ENCODE data around the gene UPF1.
"Not testable (repeated sequence)": the region's sequence is repeated elsewhere in the genome, so short reads cannot be mapped to it uniquely, and the experiment has no call there.

Gene UPF1

GRCh38 chr19:18800079-18800478 lies 31.7 kb upstream of the UPF1 start:
- DNase-seq, result no peak

GRCh38 chr19:18800636-18801035 lies 31.1 kb upstream of the UPF1 start:
- DNase-seq, result no peak

DNA sequence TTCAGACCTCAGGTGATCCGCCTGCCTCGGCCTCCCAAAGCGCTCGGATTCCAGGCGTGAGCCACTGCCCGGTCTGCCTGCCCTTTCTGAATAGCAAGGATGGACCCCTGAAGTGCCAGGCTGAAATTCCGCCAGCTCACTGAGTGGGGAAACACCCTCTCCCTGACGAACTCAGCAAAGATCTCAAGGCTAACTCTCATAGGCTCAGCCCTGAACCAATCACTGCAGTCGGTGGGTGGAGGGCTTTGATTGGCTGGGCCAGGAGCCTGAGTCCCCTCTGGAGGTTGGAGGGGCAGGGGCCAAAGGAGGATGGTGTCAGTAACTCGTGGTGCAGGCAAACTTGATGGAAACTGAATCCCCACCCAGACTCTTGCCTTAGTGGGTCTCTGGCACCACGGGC lies 29.4 kb upstream of the UPF1 start:
- no peak for DNase-seq

DNA sequence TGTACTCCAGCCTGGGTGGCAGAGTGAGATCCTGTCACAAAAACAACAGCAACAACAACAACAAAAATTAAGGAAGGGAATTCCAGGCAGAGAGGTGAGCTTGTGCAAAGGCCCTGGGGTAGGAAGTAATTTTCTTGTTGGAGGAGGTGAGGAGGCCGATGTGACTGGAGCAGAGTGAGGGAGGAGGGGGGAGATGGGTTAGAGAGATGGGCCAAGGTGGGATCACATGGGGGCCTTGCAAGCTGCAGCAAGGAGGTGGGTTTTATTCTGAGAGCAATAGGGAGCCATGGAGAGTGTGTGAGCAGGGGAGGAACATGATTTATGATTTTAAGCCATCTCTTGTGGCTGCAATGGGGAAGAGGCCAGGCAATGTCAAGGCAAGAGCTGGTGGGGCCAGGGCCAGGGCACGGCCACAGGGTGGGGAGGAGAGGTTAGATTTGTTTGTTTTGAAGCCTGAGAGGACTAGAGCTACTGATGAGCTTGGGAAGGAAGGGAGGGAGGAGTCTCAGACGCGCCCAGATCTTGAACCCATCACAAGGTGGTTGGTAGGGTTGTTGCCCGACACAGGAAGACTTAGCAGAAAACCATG lies 28.1 kb upstream of the UPF1 start:
- DNase-seq, result no peak

DNA sequence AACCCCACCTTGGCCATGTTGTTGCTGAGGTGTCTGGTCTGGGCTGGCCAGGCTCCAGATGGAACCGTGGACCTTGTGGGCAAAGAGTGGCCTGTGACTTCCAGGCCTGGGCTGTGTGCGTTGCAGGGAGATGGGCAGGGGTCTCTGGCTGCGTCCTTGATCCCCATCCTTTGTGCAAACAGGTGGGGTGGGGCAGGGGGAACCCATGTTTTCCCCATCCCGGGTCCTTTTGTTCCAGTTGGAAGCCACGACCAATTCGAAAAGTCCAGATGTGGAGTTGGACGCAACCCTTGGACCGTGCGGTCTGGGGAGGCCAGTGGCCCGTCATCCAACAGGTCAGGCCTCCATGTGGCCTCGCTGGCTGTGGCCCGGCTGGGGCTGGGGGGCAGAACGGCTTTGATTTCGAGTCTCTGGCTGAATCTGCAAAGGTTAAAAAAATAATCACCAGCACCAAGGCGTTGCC lies 27.6 kb upstream of the UPF1 start:
- no peak for DNase-seq

- DNase-seq, result no peak
These were observed 27.1 kb upstream of the UPF1 start for GRCh38 chr19:18804643-18805042.

GRCh38 chr19:18807861-18808331 lies 23.9 kb upstream of the UPF1 start:
- no peak for DNase-seq

DNA sequence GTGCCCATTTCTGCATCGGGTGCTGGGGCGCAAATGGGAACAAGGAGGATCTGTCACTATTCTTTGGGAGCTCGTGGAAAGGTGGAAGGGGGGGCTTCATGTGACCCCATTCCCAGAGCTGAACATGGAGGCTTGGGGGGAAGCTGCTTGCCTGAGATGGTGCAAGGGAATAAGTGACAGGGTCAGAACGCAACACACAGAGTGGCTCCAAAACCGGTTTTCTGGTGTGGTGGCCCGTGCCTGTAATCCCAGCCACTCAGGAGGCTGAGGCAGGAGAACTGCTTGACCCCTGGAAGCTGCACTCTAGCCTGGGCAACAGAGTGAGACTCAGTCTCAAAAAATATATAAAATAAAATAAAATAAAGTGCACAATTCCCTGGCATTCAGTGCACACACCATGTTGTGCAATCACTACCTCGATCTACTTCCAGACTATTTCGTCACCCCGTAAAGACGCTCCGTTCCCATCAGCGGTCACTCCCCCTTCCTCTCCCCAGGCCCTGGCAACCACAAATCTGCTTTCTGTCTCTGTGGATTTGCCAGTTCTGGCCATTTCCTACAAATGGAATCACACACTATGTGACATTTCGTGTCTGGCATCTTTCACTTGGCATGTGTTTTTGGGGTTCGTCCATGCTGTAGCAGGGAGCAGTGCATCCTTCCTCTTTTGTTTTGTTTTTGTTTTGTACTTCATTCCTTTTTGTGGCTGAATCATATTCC lies 22.4 kb upstream of the UPF1 start:
- DNase-seq, result no peak

- not testable (repeated sequence) for DNase-seq
These were observed 20.1 kb upstream of the UPF1 start for GRCh38 chr19:18811638-18812037.

- DNase-seq, result no peak
These were observed 17.7 kb upstream of the UPF1 start for GRCh38 chr19:18814063-18814462.

- DNase-seq, result no peak
These were observed 16.1 kb upstream of the UPF1 start for GRCh38 chr19:18815673-18816072.

DNA sequence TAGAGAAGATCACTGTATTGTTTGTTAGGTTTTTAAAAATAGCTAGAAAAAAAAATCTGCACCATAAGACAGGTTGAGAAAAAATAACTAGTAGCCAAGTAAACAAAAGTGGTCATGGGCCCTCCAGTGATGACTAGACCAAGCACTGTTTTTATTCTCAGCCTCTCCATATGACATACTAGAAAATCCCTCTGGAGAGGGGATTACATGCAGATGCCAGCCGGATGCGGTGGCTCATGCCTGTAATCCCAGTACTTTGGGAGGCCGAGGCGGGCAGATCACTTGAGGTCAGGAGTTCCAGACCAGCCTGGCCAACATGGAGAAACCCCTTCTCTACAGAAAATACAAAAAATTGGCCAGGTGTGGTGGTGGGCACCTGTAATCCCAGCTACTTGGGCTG lies 15.1 kb upstream of the UPF1 start:
- DNase-seq, result not testable (repeated sequence)

DNA sequence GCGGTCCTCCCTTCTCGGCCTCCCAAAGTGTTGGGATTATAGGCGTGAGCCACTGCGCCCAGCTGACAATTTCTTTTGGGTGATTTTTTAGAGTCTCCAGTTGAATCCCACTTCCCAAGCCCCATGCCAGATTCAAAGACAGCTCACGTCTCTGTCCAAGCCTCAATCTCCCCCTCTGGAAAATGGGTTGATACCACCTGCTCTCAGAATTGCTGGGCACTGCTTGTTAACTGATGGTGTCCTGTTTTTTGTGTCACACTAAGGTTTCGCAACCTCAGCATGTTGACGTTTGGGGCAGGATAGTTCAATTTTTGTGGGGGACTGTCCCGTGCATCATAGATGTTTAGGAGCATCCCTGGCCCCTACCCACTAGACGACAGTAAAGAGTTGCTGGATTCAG lies 14.2 kb upstream of the UPF1 start:
- no peak for DNase-seq

- DNase-seq, result no peak
These were observed 3.0 kb upstream of the UPF1 start for GRCh38 chr19:18828786-18829185.

GRCh38 chr19:18830488-18830887 lies 1.3 kb upstream of the UPF1 start:
- DNase-seq, result no peak

DNA sequence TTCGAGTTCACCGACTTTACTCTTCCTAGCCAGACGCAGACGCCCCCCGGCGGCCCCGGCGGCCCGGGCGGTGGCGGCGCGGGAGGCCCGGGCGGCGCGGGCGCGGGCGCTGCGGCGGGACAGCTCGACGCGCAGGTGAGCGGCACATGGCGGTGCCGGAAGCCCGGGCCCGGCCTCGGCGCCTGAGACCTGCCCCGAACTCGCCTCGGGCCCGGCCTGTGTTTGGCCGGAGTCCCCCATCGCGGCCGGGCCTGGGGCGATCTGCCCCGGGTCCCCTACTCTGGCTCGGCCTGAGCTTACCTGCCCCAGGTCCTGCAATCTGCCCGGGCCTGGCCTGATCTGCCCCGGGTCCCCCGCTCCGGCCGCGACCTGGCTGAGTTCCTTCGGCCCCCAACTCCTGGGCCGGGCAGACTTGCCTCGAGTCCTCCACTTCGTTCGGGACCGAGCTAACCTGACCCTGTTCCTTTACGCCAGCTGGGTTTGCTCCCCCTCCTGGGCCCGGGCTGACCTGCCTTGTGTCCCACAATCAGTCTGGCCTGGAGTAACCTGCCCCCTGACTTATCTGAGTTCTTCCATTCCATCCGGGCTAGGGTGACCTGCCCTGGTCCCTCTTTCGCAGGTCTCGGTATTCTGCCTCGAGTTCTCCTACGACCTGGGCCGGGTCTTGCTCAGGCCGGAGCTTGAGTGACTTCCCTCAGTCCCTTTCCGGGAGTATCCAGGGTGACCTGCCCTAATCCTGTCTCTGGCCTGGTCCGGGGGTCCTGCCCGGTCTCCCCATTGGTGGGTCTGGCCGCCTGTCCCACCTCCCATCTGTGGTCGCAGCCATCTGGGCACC lies 764 bp downstream of the UPF1 start:
- no peak for DNase-seq

DNA sequence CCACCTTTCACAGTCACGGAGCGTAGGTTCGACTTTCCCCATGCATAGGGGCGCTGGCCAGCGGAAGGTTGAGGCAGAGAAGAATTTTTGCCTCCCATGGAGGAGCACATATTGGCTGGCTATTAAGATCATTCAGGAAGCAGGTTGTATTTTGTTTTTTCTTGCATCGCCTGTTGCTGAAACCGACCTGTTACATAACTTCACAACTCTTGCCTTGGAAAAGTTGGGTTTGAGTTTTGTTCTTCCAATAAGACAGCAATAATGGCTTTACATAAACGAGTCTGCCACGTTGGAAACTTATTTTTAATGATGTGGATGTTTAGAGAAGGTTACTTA lies 1.4 kb downstream of the UPF1 start:
- DNase-seq, result no peak

DNA sequence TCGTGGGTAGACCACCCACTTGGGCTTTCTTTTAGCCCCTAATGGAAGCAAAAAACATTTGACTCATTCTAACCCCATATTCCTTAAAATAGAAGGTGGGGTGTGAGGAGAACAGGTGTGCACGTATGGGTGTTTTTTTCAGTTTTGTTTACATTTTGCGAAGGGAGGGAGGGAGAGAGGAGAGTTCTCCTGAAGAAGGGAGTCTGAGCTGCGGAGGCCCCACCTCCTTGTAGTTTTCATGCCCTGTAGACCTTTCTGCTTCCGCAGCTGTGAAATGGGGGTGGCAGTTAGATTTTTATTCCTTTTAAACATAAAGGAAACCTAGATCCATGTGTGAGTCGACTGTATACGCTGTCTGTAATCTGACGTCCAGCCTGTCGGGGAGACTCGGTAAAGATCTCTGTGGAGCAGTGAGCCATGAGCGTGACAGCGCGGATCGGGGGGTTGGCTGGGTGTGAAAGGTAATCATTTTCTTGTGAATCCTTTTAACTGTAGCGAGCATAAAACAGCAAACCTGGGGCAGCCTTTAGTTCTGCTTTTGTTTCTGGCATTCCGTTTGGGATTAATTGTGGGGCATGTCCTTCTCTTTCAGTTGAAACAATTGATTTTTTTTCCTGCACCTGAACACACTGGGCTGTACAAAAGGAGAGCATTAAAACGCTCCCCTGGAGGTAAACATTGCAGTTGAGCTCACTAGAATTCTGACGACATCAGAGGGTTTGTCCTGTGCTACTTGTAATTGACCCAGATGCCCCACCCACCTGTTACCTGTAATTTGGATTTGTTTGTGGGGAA lies 2.3 kb downstream of the UPF1 start:
- no peak for DNase-seq

GRCh38 chr19:18834644-18834984 lies 2.9 kb downstream of the UPF1 start:
- DNase-seq, result no peak

- no peak for DNase-seq
These were observed 7.9 kb downstream of the UPF1 start for GRCh38 chr19:18839465-18840287.

GRCh38 chr19:18840288-18841267 lies 8.8 kb downstream of the UPF1 start:
- no peak for DNase-seq
